Measurements from ENCODE around the gene GRK2.

GRCh38 chr11:67233584-67234190 lies 32.6 kb upstream of the GRK2 start:
- no peak for TF ChIP-seq BRF2 (IDR thresholded peaks at IDR 0.05; ENCODE audit: borderline replicate concordance, insufficient read depth, insufficient read length)
- TF ChIP-seq CTCF (IDR thresholded peaks at IDR 0.05 in 2 of 3, conservative IDR thresholded peaks at IDR 0.05 in 1 of 3; ENCODE audit: insufficient read depth in 2 of 3, low read depth in 1 of 3, low read length in 3 of 3) = no peak
- TF ChIP-seq RAD51 (IDR thresholded peaks at IDR 0.05; ENCODE audit: borderline replicate concordance, low read depth) = no peak

All from K562 (cell line).